ENCODE results near the gene ARFIP1.

ARFIP1 gene

DNA sequence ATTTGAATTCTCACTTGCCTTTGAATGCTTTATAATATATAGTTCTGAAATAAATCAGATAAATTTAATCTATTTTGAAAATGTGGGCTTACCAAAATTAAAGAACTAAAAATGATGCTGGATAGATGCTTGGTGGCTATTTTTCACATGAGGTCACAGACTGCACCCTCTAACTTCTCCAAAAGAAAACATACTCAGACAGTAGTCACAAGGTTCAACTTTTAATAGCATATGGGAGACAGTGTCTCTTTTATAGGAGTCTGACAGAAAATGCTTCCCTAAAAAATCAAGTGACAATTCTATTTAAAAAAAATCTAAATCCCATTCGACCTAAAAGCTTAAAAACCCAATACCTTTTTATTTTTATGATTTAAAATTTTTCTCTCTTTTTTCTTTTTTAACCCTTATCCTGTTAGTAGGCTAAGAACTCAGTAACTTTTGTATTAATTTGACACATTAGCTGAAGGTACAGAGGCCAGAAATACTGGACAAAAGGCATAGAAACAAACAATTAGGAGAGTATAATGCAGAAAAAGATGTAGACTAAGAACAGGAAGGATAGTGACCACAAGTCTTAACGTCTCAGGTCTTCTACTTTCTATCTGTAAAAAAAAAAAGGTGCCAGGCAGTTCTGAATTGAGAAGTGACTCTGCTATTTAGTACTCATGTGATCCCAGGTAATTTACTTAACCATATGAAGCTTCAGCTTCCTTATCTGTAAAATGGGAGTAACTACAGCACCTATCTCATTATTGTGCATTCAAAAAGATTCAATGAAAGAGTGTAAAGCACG lies 7.8 kb upstream of the ARFIP1 start:
- H3K4me3 ChIP-seq (ENCODE audit: low read depth, low read length): no peak overlapping the region
- ChIA-PET POLR2A (no interaction called here), CTCF (no interaction called here)
- no peak overlapping the region for H3K27ac ChIP-seq (ENCODE audit: extremely low read depth, low read depth, low read length)
- TF ChIP-seq ZNF324 (tag by site-specific recombination; IDR thresholded peaks at IDR 0.05) (no peak), ZNF670 (tag by site-specific recombination; IDR thresholded peaks at IDR 0.05; ENCODE audit: low read depth) (no peak), ZEB2 (tag by site-specific recombination; IDR thresholded peaks at IDR 0.05) (no peak), FEZF1 (tag by site-specific recombination; IDR thresholded peaks at IDR 0.05) (no peak), ZNF600 (tag by site-specific recombination; IDR thresholded peaks at IDR 0.05) (no peak), ZNF10 (tag by site-specific recombination; IDR thresholded peaks at IDR 0.05) (no peak), ZNF747 (tag by site-specific recombination; IDR thresholded peaks at IDR 0.05) (no peak), ZNF473 (tag by site-specific recombination; IDR thresholded peaks at IDR 0.05) (no peak), ZNF239 (tag by site-specific recombination; IDR thresholded peaks at IDR 0.05) (no peak), OSR2 (tag by site-specific recombination; IDR thresholded peaks at IDR 0.05) (no peak), ZNF23 (tag by site-specific recombination; IDR thresholded peaks at IDR 0.05; ENCODE audit: borderline replicate concordance) (no peak), ZNF510 (tag by site-specific recombination; IDR thresholded peaks at IDR 0.05; ENCODE audit: insufficient replicate concordance) (no peak), SCRT1 (tag by site-specific recombination; IDR thresholded peaks at IDR 0.05; ENCODE audit: borderline replicate concordance) (no peak)
- TF ChIP-seq, protein P1, sequence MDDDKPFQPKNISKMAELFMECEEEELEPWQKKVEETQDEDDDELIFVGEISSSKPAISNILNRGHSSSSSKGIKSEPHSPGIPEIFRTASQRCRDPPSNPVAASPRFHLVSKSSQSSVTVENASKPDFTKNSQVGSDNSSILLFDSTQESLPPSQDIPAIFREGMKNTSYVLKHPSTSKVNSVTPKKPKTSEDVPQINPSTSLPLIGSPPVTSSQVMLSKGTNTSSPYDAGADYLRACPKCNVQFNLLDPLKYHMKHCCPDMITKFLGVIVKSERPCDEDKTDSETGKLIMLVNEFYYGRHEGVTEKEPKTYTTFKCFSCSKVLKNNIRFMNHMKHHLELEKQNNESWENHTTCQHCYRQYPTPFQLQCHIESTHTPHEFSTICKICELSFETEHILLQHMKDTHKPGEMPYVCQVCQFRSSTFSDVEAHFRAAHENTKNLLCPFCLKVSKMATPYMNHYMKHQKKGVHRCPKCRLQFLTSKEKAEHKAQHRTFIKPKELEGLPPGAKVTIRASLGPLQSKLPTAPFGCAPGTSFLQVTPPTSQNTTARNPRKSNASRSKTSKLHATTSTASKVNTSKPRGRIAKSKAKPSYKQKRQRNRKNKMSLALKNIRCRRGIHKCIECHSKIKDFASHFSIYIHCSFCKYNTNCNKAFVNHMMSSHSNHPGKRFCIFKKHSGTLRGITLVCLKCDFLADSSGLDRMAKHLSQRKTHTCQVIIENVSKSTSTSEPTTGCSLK (tag by site-specific recombination; IDR thresholded peaks at IDR 0.05): no peak
- TF ChIP-seq, protein P2, sequence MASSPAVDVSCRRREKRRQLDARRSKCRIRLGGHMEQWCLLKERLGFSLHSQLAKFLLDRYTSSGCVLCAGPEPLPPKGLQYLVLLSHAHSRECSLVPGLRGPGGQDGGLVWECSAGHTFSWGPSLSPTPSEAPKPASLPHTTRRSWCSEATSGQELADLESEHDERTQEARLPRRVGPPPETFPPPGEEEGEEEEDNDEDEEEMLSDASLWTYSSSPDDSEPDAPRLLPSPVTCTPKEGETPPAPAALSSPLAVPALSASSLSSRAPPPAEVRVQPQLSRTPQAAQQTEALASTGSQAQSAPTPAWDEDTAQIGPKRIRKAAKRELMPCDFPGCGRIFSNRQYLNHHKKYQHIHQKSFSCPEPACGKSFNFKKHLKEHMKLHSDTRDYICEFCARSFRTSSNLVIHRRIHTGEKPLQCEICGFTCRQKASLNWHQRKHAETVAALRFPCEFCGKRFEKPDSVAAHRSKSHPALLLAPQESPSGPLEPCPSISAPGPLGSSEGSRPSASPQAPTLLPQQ (tag by site-specific recombination; IDR thresholded peaks at IDR 0.05): no peak
- no peaks in the 10 kb centered on the region for H3K9me3 ChIP-seq (ENCODE audit: control insufficient read depth, insufficient read depth, low read depth, low read length)
- H3K4me1 ChIP-seq (ENCODE audit: control insufficient read depth, insufficient read depth, low read length): no peaks in the 10 kb centered on the region
- H3K36me3 ChIP-seq (ENCODE audit: control insufficient read depth in 2 of 2, insufficient read depth in 1 of 2, low read length in 2 of 2): no peaks in the 10 kb centered on the region

DNA sequence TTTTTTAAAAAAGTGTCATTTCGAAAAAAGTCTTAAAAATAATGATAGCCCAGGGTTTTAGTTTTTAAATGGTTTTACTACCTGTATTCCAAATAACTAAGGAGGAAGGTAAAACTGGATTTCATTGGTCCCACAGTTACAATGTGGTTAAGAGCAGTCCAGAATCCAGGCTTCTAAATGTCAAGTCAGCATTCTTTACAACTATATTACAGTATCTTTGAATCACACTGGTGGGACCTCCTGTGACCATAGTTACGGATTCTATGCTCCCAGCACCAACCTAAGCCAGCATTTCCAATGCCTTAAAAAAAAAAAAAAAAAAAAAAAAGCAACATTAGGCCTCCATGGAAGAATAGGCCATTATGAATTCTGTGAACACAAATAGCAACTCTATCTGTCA lies 6.4 kb upstream of the ARFIP1 start:
- H3K36me3 ChIP-seq (ENCODE audit: control insufficient read depth in 2 of 2, insufficient read depth in 1 of 2, low read length in 2 of 2): no peaks in the 10 kb centered on the region
- TF ChIP-seq ZBTB20 (tag by site-specific recombination; IDR thresholded peaks at IDR 0.05): no peak
- no peak for TF ChIP-seq MEIS1 (CRISPR knock-in tag; IDR thresholded peaks at IDR 0.05; ENCODE audit: borderline replicate concordance)
- TF ChIP-seq, protein P3, sequence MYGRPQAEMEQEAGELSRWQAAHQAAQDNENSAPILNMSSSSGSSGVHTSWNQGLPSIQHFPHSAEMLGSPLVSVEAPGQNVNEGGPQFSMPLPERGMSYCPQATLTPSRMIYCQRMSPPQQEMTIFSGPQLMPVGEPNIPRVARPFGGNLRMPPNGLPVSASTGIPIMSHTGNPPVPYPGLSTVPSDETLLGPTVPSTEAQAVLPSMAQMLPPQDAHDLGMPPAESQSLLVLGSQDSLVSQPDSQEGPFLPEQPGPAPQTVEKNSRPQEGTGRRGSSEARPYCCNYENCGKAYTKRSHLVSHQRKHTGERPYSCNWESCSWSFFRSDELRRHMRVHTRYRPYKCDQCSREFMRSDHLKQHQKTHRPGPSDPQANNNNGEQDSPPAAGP (tag by site-specific recombination; IDR thresholded peaks at IDR 0.05): no peak
- no peak for TF ChIP-seq EGR2 (tag by site-specific recombination; IDR thresholded peaks at IDR 0.05; ENCODE audit: low read depth)
- TF ChIP-seq, protein P4, sequence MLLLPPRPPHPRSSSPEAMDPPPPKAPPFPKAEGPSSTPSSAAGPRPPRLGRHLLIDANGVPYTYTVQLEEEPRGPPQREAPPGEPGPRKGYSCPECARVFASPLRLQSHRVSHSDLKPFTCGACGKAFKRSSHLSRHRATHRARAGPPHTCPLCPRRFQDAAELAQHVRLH (tag by site-specific recombination; IDR thresholded peaks at IDR 0.05): no peak
- no peak for TF ChIP-seq WT1 (tag by site-specific recombination; IDR thresholded peaks at IDR 0.05)
- TF ChIP-seq, protein P5, sequence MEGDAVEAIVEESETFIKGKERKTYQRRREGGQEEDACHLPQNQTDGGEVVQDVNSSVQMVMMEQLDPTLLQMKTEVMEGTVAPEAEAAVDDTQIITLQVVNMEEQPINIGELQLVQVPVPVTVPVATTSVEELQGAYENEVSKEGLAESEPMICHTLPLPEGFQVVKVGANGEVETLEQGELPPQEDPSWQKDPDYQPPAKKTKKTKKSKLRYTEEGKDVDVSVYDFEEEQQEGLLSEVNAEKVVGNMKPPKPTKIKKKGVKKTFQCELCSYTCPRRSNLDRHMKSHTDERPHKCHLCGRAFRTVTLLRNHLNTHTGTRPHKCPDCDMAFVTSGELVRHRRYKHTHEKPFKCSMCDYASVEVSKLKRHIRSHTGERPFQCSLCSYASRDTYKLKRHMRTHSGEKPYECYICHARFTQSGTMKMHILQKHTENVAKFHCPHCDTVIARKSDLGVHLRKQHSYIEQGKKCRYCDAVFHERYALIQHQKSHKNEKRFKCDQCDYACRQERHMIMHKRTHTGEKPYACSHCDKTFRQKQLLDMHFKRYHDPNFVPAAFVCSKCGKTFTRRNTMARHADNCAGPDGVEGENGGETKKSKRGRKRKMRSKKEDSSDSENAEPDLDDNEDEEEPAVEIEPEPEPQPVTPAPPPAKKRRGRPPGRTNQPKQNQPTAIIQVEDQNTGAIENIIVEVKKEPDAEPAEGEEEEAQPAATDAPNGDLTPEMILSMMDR (tag by site-specific recombination; IDR thresholded peaks at IDR 0.05): no peak
- TF ChIP-seq ZNF155 (tag by site-specific recombination; IDR thresholded peaks at IDR 0.05): no peak
- no peak for TF ChIP-seq KLF1 (tag by site-specific recombination; IDR thresholded peaks at IDR 0.05)
- no peak for TF ChIP-seq ZNF530 (tag by site-specific recombination; IDR thresholded peaks at IDR 0.05; ENCODE audit: low read depth)
- TF ChIP-seq, protein P6, sequence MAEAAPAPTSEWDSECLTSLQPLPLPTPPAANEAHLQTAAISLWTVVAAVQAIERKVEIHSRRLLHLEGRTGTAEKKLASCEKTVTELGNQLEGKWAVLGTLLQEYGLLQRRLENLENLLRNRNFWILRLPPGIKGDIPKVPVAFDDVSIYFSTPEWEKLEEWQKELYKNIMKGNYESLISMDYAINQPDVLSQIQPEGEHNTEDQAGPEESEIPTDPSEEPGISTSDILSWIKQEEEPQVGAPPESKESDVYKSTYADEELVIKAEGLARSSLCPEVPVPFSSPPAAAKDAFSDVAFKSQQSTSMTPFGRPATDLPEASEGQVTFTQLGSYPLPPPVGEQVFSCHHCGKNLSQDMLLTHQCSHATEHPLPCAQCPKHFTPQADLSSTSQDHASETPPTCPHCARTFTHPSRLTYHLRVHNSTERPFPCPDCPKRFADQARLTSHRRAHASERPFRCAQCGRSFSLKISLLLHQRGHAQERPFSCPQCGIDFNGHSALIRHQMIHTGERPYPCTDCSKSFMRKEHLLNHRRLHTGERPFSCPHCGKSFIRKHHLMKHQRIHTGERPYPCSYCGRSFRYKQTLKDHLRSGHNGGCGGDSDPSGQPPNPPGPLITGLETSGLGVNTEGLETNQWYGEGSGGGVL (tag by site-specific recombination; IDR thresholded peaks at IDR 0.05): no peak
- no peak for TF ChIP-seq ZNF830 (tag by site-specific recombination; IDR thresholded peaks at IDR 0.05; ENCODE audit: low read depth)
- CTCF ChIA-PET: no interaction called here
- POLR2A ChIA-PET: no interaction called here
- H3K4me1 ChIP-seq (ENCODE audit: control insufficient read depth, insufficient read depth, low read length): peaks cover 4% of the 10 kb centered on the region; the same call in 1 of the 2 replicates
- H3K27ac ChIP-seq (ENCODE audit: extremely low read depth, low read depth, low read length): no peak overlapping the region
- no peak overlapping the region for H3K4me3 ChIP-seq (ENCODE audit: low read depth, low read length)
- no peaks in the 10 kb centered on the region for H3K9me3 ChIP-seq (ENCODE audit: control insufficient read depth, insufficient read depth, low read depth, low read length)
